Upper lobe of left lung (tissue), 6 donors: ENCODE measurements around the gene COX4I2. TPM values are rescaled to one million over a fixed set of nuclear protein-coding genes. Genes with fewer than 3 reads are reported as not detected.

Experiments used
- ATAC-seq, 2 donors: fragments of 200-7000 bp; cut with Tn5 transposase; one replicate each; pipeline ENCODE4 v1.9.1; 2022; ENCODE audit warnings: mild to moderate bottlenecking in 2 of 2, moderate library complexity in 2 of 2; ENCODE audit not compliant: low FRiP score in 2 of 2
- DNase-seq, 2 donors: peaks; one replicate each; pipeline ENCODE4 v3.0.0-alpha.2; 2019 to 2020
- H3K27ac ChIP-seq, 4 donors: fragments of 200-600 bp; sonication (generic); one replicate each; pipeline ENCODE4 v1.5.1; 2016 to 2019
- H3K27me3 ChIP-seq, 4 donors: fragments of 200-600 bp; sonication (generic); one replicate each; pipeline ENCODE4 v1.5.1; 2017 to 2019
- H3K36me3 ChIP-seq, 4 donors: fragments of 200-600 bp; sonication (generic); one replicate each; pipeline ENCODE4 v1.5.1; 2016 to 2019
- H3K4me1 ChIP-seq, 4 donors: fragments of 200-600 bp; sonication (generic); one replicate each; pipeline ENCODE4 v1.5.1; 2018 to 2019
- H3K4me3 ChIP-seq, 4 donors: fragments of 200-600 bp; sonication (generic); one replicate each; pipeline ENCODE4 v1.5.1; 2017 to 2019; ENCODE audit warnings: mild to moderate bottlenecking in 2 of 4, moderate library complexity in 1 of 4
- H3K9me3 ChIP-seq, 4 donors: fragments of 200-600 bp; sonication (generic); one replicate each; pipeline ENCODE4 v1.5.1; 2018 to 2019
- EP300 ChIP-seq, 4 donors: sonication (generic); formaldehyde crosslinking; IDR thresholded peaks; one replicate each; pipeline ENCODE4 v1.5.1; 2017; ENCODE audit warnings: antibody characterized with exemption in 4 of 4, control low read depth in 2 of 4
- POLR2A ChIP-seq, 4 donors: fragments of 450-650 bp; IDR thresholded peaks; one replicate each; pipeline ENCODE4 v1.5.1; 2016 to 2017; ENCODE audit warnings: antibody characterized with exemption in 4 of 4, mild to moderate bottlenecking in 2 of 4
- POLR2AphosphoS5 ChIP-seq, 2 donors: sonication (generic); formaldehyde crosslinking; IDR thresholded peaks; one replicate each; pipeline ENCODE4 v1.5.1; 2017; ENCODE audit warnings: antibody characterized with exemption in 2 of 2
- WGBS, 2 donors: methylation state at CpG; one replicate each; pipeline ENCODE4 v1.1.5; 2017 to 2018; 5-methylcytosine and 5-hydroxymethylcytosine counted together
- total RNA-seq, 6 donors: library from RNA; depleted of rRNA in 4 of 6; stranded (reverse); fragments of >200 nt in 4 of 6; gene quantifications; one replicate each; pipeline versions ENCODE4 v1.1.0 to v1.2.1, GENCODE V29; 2016 to 2021
- TF ChIP-seq, protein P1 (sequence below), 6 experiments: fragments of 450-650 bp in 4 of 6; fragments of 200-600 bp in 2 of 6; sonication (generic) in 2 of 6; IDR thresholded peaks; one replicate each; pipeline ENCODE4 v1.5.1; 2016 to 2019; ENCODE audit warnings: antibody characterized with exemption in 6 of 6
- donor health status: DM: no; HTN: no; CAD: no; lungs with moderate emphysema.
- donor health status: DM: no; HTN: yes; CAD: no; lungs with severe emphysema.

Gene COX4I2
- 10 to 100 TPM in 4 of 6 donors, 1 to 10 TPM in 2; 1.9 to 24.3 (median 13.5) TPM for total RNA-seq

DNA sequence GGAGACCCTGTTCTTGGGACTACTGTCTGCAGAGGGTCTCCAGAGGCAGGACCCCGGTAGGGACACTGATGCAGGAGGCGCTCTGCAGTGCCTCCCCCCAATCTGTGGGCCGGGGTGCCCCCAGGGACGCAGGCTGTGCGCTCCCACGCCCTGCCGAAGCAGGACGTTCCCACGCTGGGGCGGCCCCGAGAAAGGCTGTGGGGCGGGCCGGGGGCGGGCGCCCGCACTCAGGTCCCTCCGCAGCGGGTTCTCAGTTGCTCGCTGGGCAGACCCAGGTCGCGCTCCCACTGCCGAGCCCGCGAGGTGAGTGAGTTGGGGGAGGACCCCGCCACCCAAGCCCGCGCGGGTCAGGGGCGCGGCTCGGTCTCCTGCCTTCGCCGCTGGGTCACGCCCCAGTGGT lies at the start of gene COX4I2:
TSS of gene COX4I2 (plus strand) at position 253 of the 400 bp plus-strand sequence. CDS start 1,106 bp downstream, outside the sequence.
- peak in 1 of 2 donors; percentile 34 for ATAC-seq
- peak in 1 of 2 donors; percentile 83 for DNase-seq
- Histone ChIP-seq H3K27ac (peak within 1 kb of the TSS; percentile 44 to 72 (median 53)), H3K9me3 (no peaks in the 10 kb centered on the region), H3K4me3 (peak within 1 kb of the TSS in 3 of 4 donors; percentile 5 to 26 (median 22)), H3K4me1 (peaks cover 0 to 7% (median 0%) of the 10 kb centered on the region in 4 donors), H3K27me3 (peaks cover 0 to 5% (median 0%) of the 10 kb centered on the region in 4 donors), H3K36me3 (no peaks in the 10 kb centered on the region)
- TF ChIP-seq EP300 (IDR thresholded peaks at IDR 0.05) (no peak), POLR2A (IDR thresholded peaks at IDR 0.05) (peak in 1 of 4 donors; percentile 23)
- WGBS, 2 donors = 38 to 40% methylated on average over 6 to 32 of the region's 34 CpGs

DNA sequence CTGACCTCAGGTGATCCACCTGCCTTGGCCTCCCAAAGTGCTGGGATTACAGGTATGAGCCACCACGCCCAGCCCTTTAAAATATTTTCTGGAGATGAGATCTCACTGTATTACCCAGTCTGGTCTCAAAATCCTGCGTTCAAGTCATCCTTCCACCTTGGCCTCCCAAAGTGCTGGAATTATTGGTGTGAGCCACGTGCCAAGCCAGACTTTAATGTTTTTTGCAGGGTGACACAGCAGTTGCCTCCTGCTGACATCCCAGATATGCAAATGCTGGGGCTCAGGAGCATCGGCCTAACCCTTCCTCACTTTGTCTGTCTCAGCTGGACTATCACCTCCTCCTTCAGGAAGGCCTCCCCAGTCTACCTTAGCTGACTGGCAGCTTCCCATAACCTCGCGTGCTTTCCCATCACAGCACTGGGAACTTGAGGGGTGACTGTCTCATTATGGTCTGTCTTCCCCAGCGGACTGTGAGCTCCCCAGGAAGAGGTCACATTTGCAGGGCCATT lies 46.9 kb upstream of the COX4I2 start:
- Histone ChIP-seq H3K4me3 (no peak overlapping the region), H3K4me1 (peaks cover 33 to 59% (median 41%) of the 10 kb centered on the region in 4 donors), H3K9me3 (no peaks in the 10 kb centered on the region), H3K27me3 (peaks cover 0 to 3% (median 0%) of the 10 kb centered on the region in 4 donors), H3K27ac (peak overlapping the region in 3 of 4 donors; percentile 45 to 49 (median 47)), H3K36me3 (no peaks in the 10 kb centered on the region)
- ATAC-seq = no peak
- WGBS, 2 donors = 88 to 95% methylated on average over 7 of the region's 7 CpGs
- DNase-seq = no peak
- TF ChIP-seq POLR2A (IDR thresholded peaks at IDR 0.05) = no peak
- no peak for TF ChIP-seq POLR2AphosphoS5 (IDR thresholded peaks at IDR 0.05)
- TF ChIP-seq EP300 (IDR thresholded peaks at IDR 0.05) = no peak
- TF ChIP-seq, protein P1, sequence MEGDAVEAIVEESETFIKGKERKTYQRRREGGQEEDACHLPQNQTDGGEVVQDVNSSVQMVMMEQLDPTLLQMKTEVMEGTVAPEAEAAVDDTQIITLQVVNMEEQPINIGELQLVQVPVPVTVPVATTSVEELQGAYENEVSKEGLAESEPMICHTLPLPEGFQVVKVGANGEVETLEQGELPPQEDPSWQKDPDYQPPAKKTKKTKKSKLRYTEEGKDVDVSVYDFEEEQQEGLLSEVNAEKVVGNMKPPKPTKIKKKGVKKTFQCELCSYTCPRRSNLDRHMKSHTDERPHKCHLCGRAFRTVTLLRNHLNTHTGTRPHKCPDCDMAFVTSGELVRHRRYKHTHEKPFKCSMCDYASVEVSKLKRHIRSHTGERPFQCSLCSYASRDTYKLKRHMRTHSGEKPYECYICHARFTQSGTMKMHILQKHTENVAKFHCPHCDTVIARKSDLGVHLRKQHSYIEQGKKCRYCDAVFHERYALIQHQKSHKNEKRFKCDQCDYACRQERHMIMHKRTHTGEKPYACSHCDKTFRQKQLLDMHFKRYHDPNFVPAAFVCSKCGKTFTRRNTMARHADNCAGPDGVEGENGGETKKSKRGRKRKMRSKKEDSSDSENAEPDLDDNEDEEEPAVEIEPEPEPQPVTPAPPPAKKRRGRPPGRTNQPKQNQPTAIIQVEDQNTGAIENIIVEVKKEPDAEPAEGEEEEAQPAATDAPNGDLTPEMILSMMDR (IDR thresholded peaks at IDR 0.05) = no peak

GRCh38 chr20:31593221-31594001 lies 44.3 kb upstream of the COX4I2 start:
- ATAC-seq = peak; percentile 20 to 78
- Histone ChIP-seq H3K27ac (peak overlapping the region; percentile 64 to 94 (median 82)), H3K4me1 (peaks cover 40 to 59% (median 41%) of the 10 kb centered on the region in 4 donors), H3K36me3 (no peaks in the 10 kb centered on the region), H3K9me3 (no peaks in the 10 kb centered on the region), H3K4me3 (no peak overlapping the region), H3K27me3 (no peaks in the 10 kb centered on the region)
- TF ChIP-seq POLR2AphosphoS5 (IDR thresholded peaks at IDR 0.05) (no peak), EP300 (IDR thresholded peaks at IDR 0.05) (no peak), POLR2A (IDR thresholded peaks at IDR 0.05) (no peak)
- TF ChIP-seq, protein P1 (IDR thresholded peaks at IDR 0.05) = no peak
- peak; percentile 76 to 78 for DNase-seq
- 72 to 75% methylated on average over 8 to 9 of the region's 11 CpGs for WGBS, 2 donors

GRCh38 chr20:31594002-31594557 lies 43.6 kb upstream of the COX4I2 start:
- 93 to 94% methylated on average over 13 of the region's 13 CpGs for WGBS, 2 donors
- peak overlapping the region; percentile 77 to 94 (median 82) for H3K27ac ChIP-seq

More at GRCh38 chr20:31594002-31594557, 43.6 kb upstream of the COX4I2 start:
- no peak for ATAC-seq
- H3K36me3 ChIP-seq = no peaks in the 10 kb centered on the region
- H3K4me3 ChIP-seq = no peak overlapping the region
- no peaks in the 10 kb centered on the region for H3K9me3 ChIP-seq
- no peak for DNase-seq
- H3K4me1 ChIP-seq = peaks cover 33 to 52% (median 38%) of the 10 kb centered on the region in 4 donors
- no peaks in the 10 kb centered on the region for H3K27me3 ChIP-seq
- TF ChIP-seq EP300 (IDR thresholded peaks at IDR 0.05) = no peak
- no peak for TF ChIP-seq POLR2A (IDR thresholded peaks at IDR 0.05)
- TF ChIP-seq, protein P1 (IDR thresholded peaks at IDR 0.05) = no peak
- no peak for TF ChIP-seq POLR2AphosphoS5 (IDR thresholded peaks at IDR 0.05)
